PFSK-1 (cell line): ENCODE results near the gene WIZ.

Source experiments
- FOXP2 ChIP-seq: optimal IDR thresholded peaks from 2 replicates; pipeline ENCODE3; 2011; ENCODE audit warnings: borderline replicate concordance, control low read depth, inconsistent platforms; ENCODE audit not compliant: insufficient read depth; ENCODE audit errors: extremely low read length, extremely low read depth
- POLR2AphosphoS5 ChIP-seq: IDR thresholded peaks from 2 replicates; pipeline ENCODE4 v1.6.1; 2012; ENCODE audit warnings: low read depth, mild to moderate bottlenecking, control low read depth, low read length, moderate library complexity
- SIN3A ChIP-seq: IDR thresholded peaks from 2 replicates; pipeline ENCODE4 v1.6.1; 2012; ENCODE audit warnings: mild to moderate bottlenecking, low read length, moderate library complexity, borderline replicate concordance; ENCODE audit not compliant: insufficient read depth
- TAF1 ChIP-seq: IDR thresholded peaks from 2 replicates; pipeline ENCODE4 v1.6.1; 2012; ENCODE audit warnings: low read length, control low read depth, borderline replicate concordance; ENCODE audit not compliant: insufficient read depth
- TF ChIP-seq, protein P1 (sequence below), 2 experiments: IDR thresholded peaks; 2 replicates each; pipeline versions ENCODE4 v1.6.1 to v1.8.0; 2011 to 2012; ENCODE audit warnings: low read depth in 2 of 2, low read length in 2 of 2, control low read depth in 1 of 2, inconsistent platforms in 1 of 2, mild to moderate bottlenecking in 1 of 2, moderate library complexity in 1 of 2; ENCODE audit not compliant: insufficient read depth in 1 of 2

Gene WIZ

DNA sequence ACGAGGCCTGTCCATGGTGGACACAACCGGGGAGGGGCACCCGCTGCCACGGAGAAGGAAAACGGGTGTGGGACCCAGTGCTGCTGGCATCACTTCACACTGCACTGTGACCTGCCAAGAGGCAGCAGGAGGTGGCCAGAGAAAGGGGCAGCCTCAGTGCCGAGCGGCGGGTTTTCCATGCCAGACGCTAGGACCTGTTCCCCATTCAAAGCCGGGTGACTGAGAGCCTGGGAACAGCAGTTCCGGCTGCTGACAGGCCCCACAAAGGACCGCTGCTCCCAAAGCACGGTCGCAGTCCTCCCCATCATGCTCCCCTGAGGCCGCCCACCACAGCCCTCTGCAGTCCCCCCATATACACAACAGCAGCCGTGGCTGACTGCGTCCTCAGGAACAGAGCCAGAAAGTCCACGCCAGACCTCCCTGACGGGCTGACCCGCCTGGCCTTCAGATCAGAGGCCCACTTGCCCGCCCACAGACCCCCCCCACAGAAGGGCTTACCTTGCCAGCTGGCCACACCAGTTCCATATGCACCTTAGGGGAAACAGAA is 75.6 kb downstream of the WIZ start:
- no peak for TF ChIP-seq POLR2AphosphoS5
- TF ChIP-seq FOXP2, result no peak
- TF ChIP-seq, protein P1, sequence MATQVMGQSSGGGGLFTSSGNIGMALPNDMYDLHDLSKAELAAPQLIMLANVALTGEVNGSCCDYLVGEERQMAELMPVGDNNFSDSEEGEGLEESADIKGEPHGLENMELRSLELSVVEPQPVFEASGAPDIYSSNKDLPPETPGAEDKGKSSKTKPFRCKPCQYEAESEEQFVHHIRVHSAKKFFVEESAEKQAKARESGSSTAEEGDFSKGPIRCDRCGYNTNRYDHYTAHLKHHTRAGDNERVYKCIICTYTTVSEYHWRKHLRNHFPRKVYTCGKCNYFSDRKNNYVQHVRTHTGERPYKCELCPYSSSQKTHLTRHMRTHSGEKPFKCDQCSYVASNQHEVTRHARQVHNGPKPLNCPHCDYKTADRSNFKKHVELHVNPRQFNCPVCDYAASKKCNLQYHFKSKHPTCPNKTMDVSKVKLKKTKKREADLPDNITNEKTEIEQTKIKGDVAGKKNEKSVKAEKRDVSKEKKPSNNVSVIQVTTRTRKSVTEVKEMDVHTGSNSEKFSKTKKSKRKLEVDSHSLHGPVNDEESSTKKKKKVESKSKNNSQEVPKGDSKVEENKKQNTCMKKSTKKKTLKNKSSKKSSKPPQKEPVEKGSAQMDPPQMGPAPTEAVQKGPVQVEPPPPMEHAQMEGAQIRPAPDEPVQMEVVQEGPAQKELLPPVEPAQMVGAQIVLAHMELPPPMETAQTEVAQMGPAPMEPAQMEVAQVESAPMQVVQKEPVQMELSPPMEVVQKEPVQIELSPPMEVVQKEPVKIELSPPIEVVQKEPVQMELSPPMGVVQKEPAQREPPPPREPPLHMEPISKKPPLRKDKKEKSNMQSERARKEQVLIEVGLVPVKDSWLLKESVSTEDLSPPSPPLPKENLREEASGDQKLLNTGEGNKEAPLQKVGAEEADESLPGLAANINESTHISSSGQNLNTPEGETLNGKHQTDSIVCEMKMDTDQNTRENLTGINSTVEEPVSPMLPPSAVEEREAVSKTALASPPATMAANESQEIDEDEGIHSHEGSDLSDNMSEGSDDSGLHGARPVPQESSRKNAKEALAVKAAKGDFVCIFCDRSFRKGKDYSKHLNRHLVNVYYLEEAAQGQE (IDR thresholded peaks at IDR 0.05; ENCODE audit: insufficient read depth in 1 of 2, low read depth in 2 of 2, low read length in 2 of 2), result no peak
- no peak for TF ChIP-seq SIN3A
- no peak for TF ChIP-seq TAF1

DNA sequence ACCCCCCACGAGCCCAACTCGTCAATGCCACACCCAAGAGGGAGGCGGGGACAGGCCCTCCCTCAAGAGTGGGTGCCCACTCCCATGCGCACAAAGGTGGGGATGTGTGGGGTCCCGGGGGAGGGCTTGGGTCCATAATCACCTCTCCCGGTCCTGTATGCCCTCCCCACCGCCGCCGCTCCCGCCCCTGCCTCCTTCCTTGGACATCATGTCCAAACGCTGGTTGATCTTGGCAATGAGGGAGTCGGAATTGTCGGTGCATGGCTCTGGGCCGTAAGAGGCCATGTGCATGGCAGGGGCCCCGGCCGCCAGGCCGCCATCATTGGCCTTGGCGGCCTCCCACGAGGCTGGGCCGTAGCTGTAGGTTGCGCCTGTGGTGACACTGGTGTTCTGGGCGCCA is 76.1 kb downstream of the WIZ start:
- no peak for TF ChIP-seq POLR2AphosphoS5
- TF ChIP-seq TAF1, result no peak
- TF ChIP-seq FOXP2, result no peak
- TF ChIP-seq, protein P1 (IDR thresholded peaks at IDR 0.05; ENCODE audit: insufficient read depth in 1 of 2, low read depth in 2 of 2, low read length in 2 of 2), result no peak
- TF ChIP-seq SIN3A, result no peak

DNA sequence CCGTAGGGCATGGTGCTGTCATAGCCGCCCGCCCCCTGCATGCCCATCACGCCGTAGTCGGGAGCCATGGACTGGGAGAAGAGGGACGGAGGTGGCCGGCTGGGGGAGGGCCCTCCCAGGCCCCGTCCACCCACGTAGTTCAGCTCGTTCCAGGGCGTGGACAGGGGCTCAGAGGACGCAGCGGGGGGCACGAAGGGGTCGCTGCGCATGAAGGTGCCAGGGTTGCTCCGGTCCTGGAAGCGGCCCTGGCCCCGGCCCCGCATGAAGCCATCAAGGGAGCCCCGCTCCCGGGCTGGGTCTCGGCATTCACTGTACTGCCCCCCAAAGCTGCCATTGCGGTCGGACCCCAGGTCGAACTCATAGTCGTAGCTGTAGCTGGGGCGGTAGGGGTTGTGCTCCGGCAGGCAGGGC is 76.9 kb downstream of the WIZ start:
- TF ChIP-seq SIN3A, result no peak
- TF ChIP-seq FOXP2, result no peak
- TF ChIP-seq POLR2AphosphoS5, result no peak
- TF ChIP-seq, protein P1 (IDR thresholded peaks at IDR 0.05; ENCODE audit: insufficient read depth in 1 of 2, low read depth in 2 of 2, low read length in 2 of 2), result no peak
- TF ChIP-seq TAF1, result no peak

DNA sequence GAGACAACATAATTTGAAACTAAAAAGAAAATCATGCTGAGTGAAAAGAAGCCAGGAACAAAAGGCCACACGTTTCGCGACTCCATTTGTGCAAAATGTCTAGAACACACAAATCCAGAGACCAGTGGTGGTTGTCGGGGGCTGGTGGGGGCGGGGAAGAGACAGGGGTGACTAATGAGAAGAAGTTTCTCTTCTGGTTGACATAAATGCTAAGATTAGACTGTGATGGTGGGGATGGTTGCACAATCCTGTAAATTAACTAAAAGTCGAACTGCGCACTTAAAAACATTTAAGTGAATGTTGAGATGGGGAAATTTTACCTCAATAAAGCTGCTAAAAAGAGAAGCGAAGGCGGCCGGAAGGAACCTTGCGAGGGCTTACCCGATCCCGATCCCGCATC is 77.3 kb downstream of the WIZ start:
- TF ChIP-seq, protein P1 (IDR thresholded peaks at IDR 0.05; ENCODE audit: insufficient read depth in 1 of 2, low read depth in 2 of 2, low read length in 2 of 2), result no peak
- TF ChIP-seq TAF1 (no peak), FOXP2 (no peak), SIN3A (no peak), POLR2AphosphoS5 (no peak)

DNA sequence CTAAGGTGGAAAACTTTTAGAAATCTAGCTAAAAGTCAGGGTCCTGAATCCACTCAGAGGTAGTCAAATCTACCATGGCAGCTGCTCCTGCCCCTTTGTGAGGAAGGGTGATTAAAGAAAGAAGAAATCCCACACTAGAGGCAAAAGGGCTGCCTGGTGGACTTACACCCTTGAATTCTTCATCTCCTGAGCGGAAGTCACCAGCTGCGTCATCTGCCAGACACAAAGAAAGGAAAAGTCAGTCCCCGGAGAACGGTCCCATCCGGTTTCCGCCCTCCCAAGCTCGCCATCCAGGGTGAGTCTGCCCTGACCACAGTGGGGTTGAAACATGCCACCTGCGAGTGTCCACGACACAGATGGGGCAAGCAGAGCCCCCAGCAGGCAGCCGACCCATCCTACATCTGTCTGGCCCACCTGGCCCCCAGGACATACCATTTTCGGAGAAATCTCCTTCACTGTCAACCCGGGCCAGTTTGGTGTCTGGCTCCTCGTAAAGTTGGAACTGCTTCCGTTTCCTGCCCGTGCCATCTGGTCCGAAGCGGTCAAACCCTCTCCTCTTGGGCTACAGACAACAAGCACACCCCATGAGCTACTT is 77.9 kb downstream of the WIZ start:
- TF ChIP-seq, protein P1 (IDR thresholded peaks at IDR 0.05; ENCODE audit: insufficient read depth in 1 of 2, low read depth in 2 of 2, low read length in 2 of 2), result no peak
- TF ChIP-seq FOXP2 (no peak), TAF1 (no peak), POLR2AphosphoS5 (no peak), SIN3A (no peak)
